Measurements from ENCODE around the gene HBE1.
"Not testable (repeated sequence)": the region's sequence is repeated elsewhere in the genome, so short reads cannot be mapped to it uniquely, and the experiment has no call there.

The HBE1 gene

DNA sequence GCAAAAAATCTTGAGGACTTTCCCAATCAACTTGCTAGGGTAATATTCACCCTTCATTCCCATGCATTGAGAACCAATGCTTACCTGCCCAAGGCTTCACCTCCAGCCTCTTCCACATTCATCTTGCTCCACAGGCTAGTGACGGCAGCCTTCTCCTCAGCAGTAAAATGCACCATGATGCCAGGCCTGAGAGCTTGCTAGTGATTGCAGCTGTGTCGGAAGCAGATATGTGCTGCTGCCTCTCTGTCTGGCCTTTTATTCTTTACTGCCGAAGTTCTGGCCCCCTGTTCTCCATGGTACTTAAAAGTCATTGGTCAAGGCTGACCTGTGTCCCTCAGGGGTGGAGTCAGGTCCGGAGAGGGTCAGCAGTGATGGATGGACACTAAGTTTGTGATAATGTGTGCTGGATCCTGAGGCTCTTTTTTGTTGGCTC, at the start of gene HBE1:
TSS of gene HBE1 (minus strand) at position 231 of the 433 bp plus-strand sequence. CDS start at position 176, 55 bp downstream.
- Histone ChIP-seq H3K27me3 (ENCODE audit: insufficient read depth, poor library complexity, severe bottlenecking) (no peaks in the 10 kb centered on the region), H3K4me3 (ENCODE audit: severe bottlenecking) (no peak within 1 kb of the TSS), H3K27ac (ENCODE audit: poor library complexity, severe bottlenecking) (no peak within 1 kb of the TSS), H3K36me3 (ENCODE audit: low read depth) (no peaks in the 10 kb centered on the region), H3K4me1 (ENCODE audit: insufficient read depth, poor library complexity, severe bottlenecking) (peaks cover 7% of the 10 kb centered on the region), H3K9me3 (ENCODE audit: severe bottlenecking) (no peaks in the 10 kb centered on the region)
- TF ChIP-seq, protein P1, sequence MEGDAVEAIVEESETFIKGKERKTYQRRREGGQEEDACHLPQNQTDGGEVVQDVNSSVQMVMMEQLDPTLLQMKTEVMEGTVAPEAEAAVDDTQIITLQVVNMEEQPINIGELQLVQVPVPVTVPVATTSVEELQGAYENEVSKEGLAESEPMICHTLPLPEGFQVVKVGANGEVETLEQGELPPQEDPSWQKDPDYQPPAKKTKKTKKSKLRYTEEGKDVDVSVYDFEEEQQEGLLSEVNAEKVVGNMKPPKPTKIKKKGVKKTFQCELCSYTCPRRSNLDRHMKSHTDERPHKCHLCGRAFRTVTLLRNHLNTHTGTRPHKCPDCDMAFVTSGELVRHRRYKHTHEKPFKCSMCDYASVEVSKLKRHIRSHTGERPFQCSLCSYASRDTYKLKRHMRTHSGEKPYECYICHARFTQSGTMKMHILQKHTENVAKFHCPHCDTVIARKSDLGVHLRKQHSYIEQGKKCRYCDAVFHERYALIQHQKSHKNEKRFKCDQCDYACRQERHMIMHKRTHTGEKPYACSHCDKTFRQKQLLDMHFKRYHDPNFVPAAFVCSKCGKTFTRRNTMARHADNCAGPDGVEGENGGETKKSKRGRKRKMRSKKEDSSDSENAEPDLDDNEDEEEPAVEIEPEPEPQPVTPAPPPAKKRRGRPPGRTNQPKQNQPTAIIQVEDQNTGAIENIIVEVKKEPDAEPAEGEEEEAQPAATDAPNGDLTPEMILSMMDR (IDR thresholded peaks at IDR 0.05; ENCODE audit: poor library complexity, severe bottlenecking): no peak
- no peak for DNase-seq (ENCODE audit: low spot score)
- no peak for ATAC-seq (ENCODE audit: low read depth)

DNA sequence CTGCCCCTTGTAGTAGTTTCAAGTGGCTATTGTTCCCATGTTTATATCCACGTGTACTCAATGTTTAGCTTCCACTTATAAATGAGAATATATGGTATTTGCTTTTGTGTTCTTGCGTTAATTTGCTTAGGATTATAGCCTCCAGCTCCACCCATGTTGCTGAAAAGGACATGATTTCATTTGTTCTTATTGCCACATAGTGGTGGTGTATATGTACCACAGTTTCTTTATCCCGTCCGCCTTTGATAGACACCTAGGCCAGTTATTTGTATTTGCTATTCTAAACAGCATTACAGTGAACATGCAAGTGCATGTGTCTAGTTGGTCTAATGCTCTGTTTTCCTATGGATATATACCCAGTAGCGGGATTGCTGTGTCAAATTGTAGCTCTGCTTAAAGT, 47.5 kb upstream of the HBE1 start:
- H3K27ac ChIP-seq (ENCODE audit: poor library complexity, severe bottlenecking): no peak overlapping the region

DNA sequence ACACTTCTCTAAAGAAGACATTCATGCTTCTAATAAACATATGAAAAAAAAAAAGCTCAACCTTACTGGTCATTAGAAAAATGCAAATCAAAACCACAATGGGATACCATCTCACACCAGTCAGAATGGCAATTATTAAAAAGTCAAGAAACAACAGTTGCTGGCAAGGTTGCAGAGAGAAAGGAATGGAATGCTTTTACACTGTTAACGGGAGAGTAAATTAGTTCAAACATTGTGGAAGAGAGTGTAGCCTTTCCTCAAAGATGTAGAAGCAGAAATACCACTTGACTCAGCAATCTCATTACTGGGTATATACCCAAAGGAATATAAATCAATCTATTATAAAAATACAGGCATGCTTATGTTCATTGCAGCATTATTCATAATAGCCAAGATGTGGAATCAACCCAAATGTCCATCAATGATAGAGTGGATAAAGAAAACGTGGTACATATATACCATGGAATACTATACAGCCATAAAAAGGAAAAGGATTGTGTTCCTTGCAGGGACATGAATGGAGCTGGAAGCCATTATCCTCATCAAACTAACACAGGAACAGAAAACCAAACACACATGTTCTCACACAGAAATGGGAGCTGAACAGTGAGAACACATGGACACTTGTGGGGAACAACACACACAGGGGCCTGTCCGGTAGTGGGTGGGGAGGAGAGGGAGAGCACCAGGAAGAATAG, 43.7 kb upstream of the HBE1 start:
- not testable (repeated sequence) for H3K9me3 ChIP-seq (ENCODE audit: severe bottlenecking); H3K4me1 ChIP-seq (ENCODE audit: insufficient read depth, poor library complexity, severe bottlenecking); H3K4me3 ChIP-seq (ENCODE audit: severe bottlenecking); DNase-seq (ENCODE audit: low spot score); H3K36me3 ChIP-seq (ENCODE audit: low read depth); H3K27ac ChIP-seq (ENCODE audit: poor library complexity, severe bottlenecking); ATAC-seq (ENCODE audit: low read depth); H3K27me3 ChIP-seq (ENCODE audit: insufficient read depth, poor library complexity, severe bottlenecking)

More for the DNA sequence above, 47.5 kb upstream of the HBE1 start:
- Histone ChIP-seq H3K4me3 (ENCODE audit: severe bottlenecking) (no peak overlapping the region), H3K36me3 (ENCODE audit: low read depth) (no peaks in the 10 kb centered on the region), H3K4me1 (ENCODE audit: insufficient read depth, poor library complexity, severe bottlenecking) (no peaks in the 10 kb centered on the region), H3K27me3 (ENCODE audit: insufficient read depth, poor library complexity, severe bottlenecking) (peaks cover under 1% of the 10 kb centered on the region), H3K9me3 (ENCODE audit: severe bottlenecking) (no peaks in the 10 kb centered on the region)
- DNase-seq (ENCODE audit: low spot score): no peak
- no peak for ATAC-seq (ENCODE audit: low read depth)
- TF ChIP-seq, protein P1 (IDR thresholded peaks at IDR 0.05; ENCODE audit: poor library complexity, severe bottlenecking): no peak

DNA sequence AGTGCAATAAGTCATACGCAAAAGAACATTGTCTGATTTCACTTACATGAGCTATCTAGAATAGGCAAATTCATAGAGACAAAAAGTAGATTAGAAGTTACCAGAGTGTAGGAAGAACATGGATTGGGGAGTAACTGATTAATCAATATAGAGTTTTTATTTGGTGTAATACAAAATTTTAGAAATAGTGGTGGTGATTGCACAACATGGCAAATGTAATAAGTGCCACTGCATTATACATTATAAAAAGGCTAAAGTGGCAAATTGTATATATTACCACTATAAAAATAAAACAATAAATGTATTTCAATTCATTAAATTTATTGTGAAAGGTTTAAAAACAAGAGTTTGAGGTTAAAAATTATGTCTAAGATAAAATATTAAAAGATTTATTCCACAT, 40.7 kb upstream of the HBE1 start:
- ATAC-seq (ENCODE audit: low read depth) (no peak), DNase-seq (ENCODE audit: low spot score) (no peak)
- TF ChIP-seq, protein P1 (IDR thresholded peaks at IDR 0.05; ENCODE audit: poor library complexity, severe bottlenecking): no peak
- H3K4me3 ChIP-seq (ENCODE audit: severe bottlenecking): no peak overlapping the region
- no peaks in the 10 kb centered on the region for H3K36me3 ChIP-seq (ENCODE audit: low read depth)
- H3K27me3 ChIP-seq (ENCODE audit: insufficient read depth, poor library complexity, severe bottlenecking): peaks cover 10% of the 10 kb centered on the region
- H3K4me1 ChIP-seq (ENCODE audit: insufficient read depth, poor library complexity, severe bottlenecking): no peaks in the 10 kb centered on the region
- H3K27ac ChIP-seq (ENCODE audit: poor library complexity, severe bottlenecking): no peak overlapping the region
- H3K9me3 ChIP-seq (ENCODE audit: severe bottlenecking): no peaks in the 10 kb centered on the region

DNA sequence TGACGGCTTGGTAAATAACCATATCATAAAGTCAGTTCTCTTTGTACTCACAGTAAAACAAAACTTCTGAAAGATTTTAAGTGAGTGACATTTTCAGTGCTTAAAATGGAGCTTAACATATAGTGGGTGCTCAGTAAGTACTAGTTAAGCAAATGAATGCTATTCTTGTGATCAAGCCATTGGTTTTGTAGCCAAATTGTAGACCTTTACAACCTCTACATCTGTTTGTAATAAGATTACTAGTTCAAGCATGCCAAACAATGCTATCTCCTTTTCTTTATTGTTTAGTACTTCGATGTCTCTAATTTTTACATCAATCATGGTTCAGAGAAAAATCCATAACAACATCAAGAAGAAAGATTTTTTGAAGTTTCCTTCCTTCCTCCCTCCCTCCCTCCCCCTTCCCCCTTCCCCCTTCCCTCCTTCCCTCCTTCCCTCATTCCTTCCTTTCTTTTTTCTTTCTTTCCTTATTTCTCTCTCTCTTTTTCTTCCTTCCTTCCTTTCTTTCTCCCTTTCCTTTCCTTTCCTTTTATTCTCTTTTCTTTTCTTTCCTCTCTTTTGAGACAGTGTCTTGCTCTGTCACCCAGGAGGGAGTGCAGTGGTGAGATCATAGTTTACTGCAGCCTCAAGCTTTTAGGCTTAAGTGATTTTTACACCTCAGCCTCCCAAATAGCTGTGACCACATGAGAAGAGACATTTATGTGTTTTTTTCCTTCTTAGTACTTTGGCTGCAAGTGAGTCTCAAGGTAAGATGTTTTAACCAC, 37.7 kb upstream of the HBE1 start:
- ATAC-seq (ENCODE audit: low read depth): no peak
- TF ChIP-seq, protein P1 (IDR thresholded peaks at IDR 0.05; ENCODE audit: poor library complexity, severe bottlenecking): no peak
- H3K9me3 ChIP-seq (ENCODE audit: severe bottlenecking): no peaks in the 10 kb centered on the region
- H3K4me3 ChIP-seq (ENCODE audit: severe bottlenecking): no peak overlapping the region
- no peak for DNase-seq (ENCODE audit: low spot score)
- no peaks in the 10 kb centered on the region for H3K36me3 ChIP-seq (ENCODE audit: low read depth)
- peaks cover 10% of the 10 kb centered on the region for H3K27me3 ChIP-seq (ENCODE audit: insufficient read depth, poor library complexity, severe bottlenecking)
- no peaks in the 10 kb centered on the region for H3K4me1 ChIP-seq (ENCODE audit: insufficient read depth, poor library complexity, severe bottlenecking)
- no peak overlapping the region for H3K27ac ChIP-seq (ENCODE audit: poor library complexity, severe bottlenecking)
